ENCODE data around the gene NAIF1.

- TF ChIP-seq, protein P1, sequence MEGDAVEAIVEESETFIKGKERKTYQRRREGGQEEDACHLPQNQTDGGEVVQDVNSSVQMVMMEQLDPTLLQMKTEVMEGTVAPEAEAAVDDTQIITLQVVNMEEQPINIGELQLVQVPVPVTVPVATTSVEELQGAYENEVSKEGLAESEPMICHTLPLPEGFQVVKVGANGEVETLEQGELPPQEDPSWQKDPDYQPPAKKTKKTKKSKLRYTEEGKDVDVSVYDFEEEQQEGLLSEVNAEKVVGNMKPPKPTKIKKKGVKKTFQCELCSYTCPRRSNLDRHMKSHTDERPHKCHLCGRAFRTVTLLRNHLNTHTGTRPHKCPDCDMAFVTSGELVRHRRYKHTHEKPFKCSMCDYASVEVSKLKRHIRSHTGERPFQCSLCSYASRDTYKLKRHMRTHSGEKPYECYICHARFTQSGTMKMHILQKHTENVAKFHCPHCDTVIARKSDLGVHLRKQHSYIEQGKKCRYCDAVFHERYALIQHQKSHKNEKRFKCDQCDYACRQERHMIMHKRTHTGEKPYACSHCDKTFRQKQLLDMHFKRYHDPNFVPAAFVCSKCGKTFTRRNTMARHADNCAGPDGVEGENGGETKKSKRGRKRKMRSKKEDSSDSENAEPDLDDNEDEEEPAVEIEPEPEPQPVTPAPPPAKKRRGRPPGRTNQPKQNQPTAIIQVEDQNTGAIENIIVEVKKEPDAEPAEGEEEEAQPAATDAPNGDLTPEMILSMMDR (IDR thresholded peaks at IDR 0.05), result no peak
- TF ChIP-seq, protein P2, sequence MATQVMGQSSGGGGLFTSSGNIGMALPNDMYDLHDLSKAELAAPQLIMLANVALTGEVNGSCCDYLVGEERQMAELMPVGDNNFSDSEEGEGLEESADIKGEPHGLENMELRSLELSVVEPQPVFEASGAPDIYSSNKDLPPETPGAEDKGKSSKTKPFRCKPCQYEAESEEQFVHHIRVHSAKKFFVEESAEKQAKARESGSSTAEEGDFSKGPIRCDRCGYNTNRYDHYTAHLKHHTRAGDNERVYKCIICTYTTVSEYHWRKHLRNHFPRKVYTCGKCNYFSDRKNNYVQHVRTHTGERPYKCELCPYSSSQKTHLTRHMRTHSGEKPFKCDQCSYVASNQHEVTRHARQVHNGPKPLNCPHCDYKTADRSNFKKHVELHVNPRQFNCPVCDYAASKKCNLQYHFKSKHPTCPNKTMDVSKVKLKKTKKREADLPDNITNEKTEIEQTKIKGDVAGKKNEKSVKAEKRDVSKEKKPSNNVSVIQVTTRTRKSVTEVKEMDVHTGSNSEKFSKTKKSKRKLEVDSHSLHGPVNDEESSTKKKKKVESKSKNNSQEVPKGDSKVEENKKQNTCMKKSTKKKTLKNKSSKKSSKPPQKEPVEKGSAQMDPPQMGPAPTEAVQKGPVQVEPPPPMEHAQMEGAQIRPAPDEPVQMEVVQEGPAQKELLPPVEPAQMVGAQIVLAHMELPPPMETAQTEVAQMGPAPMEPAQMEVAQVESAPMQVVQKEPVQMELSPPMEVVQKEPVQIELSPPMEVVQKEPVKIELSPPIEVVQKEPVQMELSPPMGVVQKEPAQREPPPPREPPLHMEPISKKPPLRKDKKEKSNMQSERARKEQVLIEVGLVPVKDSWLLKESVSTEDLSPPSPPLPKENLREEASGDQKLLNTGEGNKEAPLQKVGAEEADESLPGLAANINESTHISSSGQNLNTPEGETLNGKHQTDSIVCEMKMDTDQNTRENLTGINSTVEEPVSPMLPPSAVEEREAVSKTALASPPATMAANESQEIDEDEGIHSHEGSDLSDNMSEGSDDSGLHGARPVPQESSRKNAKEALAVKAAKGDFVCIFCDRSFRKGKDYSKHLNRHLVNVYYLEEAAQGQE (IDR thresholded peaks at IDR 0.05; ENCODE audit: insufficient read depth in 1 of 2, low read depth in 2 of 2, low read length in 1 of 2), result no peak
- no peak for TF ChIP-seq TCF7L2 (IDR thresholded peaks at IDR 0.05; ENCODE audit: low read depth, low read length)
- no peak for TF ChIP-seq SIN3A (IDR thresholded peaks at IDR 0.05; ENCODE audit: borderline replicate concordance, insufficient read depth, low read depth, low read length)
Measured at GRCh38 chr9:128082151-128082550, 15.0 kb upstream of the NAIF1 start.
